Activated gamma-delta T cell treated with anti-CD3 and anti-CD28 coated beads, Interleukin-2, amount 50 U/mL, for 16 hours (primary cell): Measurements from ENCODE around the gene SLC6A5.

ENCODE experiments used
- DNase-seq: peaks from one replicate; pipeline ENCODE4 v3.0.0-alpha.2; 2020; ENCODE audit warnings: low read depth

Gene SLC6A5

DNA sequence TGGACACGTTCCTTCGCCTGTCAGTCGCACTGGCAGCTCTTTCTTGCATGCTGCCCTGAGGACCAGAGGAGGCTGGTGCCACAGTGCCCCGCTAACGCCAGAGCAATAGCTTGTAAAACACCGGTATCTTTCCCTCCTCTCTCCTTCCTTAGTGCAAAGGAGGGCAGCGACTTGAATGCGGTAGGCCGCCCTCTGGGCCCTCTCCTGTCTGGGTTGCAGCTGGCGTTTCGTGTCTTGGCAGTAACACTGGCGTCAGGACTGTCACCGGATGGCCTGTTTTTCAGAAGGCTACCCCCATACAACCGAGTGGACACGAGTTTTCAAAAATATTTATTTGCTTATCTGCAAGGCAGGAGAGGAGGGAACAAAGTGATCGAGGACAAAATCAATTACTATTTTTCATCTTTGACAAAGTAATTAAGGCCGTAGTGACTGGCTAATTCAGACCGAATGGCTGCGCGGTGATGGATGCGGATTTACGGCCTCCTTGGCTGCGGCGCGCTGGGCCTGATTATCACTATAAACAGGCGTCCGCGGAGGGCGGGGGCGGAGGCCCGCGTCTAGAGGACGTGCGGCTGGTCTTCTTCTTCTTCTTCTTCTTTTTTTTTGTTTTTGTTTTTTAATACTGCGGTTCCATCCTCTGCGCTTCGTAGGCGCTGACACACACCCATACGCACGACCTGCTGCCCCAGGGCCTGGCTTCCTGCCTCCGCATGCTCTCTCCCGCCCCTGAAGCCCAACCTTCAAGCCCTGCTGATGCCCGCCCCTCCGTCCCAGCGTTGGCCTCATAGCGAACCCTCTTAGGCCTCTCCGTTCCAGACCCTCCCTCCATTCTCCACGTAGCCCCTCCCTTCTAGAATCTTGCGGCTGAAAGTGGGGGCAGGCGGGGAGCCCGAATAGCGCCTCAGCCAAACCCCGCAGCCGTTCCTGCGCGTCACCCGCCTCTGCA is 2.9 kb upstream of the SLC6A5 start:
- no peak for DNase-seq

DNA sequence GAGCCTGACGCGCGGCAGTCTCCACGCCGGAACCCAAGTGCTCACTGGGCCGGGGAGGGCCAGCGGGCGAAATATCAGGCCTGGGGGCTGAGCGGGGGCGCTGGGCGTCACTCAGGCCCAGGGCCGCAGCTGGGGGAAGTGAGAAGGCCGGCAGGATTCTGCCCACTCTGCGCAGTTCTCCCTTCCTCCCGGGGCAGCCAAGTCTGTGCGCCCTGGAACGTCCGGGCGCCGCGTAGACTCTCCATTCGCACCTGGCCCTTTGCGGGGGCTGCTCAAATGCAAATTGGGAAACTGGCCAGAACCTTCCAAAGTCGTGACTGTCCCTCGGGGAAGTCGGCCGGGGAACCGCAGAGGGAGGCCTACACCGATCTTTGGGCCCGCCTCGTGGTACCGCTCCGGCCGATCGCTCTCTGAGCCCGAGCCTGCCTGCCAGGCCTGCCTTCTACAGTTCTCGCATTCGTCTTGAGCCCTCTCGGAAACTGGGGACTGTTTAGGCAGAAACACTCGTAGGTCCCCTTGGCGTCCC is 2.2 kb upstream of the SLC6A5 start:
- DNase-seq, result no peak

DNA sequence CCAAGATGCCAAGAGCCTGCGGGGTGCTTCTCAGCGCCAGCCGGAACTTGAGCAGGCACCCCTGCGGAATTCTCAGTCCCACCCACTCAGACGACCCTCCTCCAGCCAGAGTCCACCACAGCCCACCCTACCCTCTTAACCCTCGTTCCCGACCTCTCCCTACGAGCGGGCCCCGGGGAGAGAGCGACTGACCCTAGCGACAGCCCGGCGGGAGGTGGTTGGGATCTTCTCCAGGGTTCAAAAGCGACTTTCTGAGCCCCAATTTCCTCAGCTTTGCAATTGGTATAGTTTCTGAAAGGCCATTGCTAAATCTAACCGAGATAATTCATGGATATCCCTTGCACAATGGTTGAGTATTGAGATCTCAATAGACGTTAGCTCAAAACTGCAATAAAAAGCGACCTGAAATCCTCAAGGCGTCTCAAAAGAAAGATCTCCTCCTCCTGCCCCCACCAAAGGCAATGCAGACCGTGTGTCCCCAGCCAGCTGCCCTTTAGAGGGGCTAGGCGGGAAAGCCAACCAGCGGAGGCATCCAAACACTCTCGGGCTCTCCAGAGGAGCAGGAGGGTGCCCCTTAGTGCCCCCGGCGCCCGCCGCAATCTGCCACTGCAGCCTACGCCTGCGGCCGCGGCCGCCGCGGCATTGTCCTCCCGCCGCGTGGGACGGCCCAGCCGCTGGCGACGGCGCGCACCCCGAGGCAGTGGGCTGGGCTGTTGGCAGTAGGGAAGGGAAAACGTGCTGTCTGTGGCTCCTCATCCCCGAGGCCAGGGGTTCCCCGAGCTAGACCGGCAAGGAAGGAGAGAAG is 1.5 kb upstream of the SLC6A5 start:
- DNase-seq, result no peak

DNA sequence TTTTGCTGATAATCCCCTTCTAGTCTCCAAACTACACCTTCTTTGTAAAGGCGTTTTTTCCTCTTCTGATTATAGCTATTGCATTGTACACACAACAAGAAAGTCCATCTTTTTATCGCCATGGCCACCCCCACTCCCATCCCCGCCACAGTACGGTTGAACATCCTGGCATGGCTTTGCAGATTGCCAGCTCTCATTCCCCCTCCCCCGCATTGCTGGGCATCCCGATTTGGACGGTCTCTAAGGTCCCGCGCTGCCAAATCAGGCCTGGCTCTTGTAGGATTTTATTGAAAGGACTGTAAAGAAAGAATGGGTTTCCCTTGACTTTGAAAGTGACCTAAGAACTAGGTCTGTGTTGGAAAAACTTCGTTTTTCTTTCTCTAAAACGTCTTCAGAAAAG is 916 bp upstream of the SLC6A5 start:
- no peak for DNase-seq

DNA sequence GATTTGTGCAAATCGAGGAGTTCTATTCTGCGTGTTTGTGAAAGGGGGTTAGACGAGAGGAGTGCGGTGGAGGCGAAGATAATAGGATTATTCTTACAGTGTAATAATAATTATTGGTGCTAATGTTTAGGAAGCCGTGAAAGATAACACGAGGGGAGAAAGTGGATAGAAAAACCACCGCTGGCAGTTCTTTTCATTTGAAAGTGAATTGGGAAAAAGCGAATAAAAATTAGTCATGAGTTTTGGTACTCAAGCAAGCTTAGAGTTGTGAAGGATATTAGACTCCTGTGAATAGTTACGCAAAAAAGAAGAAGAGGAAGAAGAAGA is 575 bp downstream of the SLC6A5 start:
- DNase-seq, result no peak

DNA sequence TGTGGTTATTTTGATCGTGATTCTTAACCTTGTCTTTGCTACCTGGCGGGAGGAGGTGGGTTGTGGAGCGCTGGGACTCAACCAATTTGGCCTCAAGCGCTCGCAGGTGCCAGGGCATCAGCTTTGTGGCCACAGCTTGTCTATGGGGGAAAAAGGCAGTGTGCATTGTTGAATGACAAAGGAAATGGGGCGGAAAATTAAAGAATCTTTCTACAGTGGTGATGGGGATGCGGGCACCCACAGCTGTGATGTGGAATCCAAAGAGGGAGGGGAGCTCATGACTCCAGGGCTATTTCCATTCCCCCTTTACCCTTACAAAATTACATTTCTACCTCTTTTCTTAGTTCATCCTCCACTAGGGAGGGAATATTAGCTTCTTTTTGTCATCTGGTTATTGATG is 1.1 kb downstream of the SLC6A5 start:
- DNase-seq, result no peak

DNA sequence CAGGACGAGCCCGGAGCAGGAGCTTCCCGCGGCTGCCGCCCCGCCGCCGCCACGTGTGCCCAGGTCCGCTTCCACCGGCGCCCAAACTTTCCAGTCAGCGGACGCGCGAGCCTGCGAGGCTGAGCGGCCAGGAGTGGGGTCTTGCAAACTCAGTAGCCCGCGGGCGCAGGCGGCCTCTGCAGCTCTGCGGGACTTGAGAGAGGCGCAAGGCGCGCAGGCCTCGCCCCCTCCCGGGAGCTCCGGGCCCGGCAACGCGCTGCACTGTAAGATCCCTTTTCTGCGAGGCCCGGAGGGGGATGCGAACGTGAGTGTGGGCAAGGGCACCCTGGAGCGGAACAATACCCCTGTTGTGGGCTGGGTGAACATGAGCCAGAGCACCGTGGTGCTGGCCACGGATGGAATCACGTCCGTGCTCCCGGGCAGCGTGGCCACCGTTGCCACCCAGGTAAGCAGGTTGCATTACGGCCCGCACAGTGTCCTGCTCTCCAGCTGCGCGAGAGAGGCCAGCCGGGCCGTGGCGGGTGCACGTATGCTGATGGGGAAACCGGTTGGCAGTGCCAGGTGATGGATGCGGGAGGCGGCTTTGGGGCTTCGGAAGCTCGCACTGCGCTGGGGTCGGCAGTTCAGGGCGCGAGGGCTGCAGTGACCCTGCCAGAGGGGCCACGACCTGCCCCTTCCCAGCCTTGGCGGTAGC is 2.0 kb downstream of the SLC6A5 start:
- DNase-seq, result no peak

DNA sequence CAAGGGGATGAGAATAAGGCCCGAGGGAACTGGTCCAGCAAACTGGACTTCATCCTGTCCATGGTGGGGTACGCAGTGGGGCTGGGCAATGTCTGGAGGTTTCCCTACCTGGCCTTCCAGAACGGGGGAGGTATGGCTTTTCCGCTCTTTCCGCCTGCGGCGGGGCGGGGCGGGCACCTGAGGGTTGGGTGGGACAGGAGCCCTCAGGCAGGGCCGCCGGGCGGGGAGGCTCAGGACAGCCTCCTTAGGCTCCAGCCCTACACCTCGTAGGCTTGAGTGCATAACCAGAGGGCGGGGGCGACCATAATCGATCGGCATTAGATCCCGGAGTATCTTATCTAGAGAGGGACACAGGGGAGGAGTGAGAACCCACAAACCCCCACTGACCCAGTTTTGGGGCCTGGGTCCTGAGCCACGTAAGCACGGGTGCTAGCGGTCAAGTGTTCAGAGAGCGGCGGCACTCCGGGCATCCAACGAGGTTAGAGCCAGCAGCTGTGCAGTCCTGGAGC is 4.9 kb downstream of the SLC6A5 start:
- no peak for DNase-seq

DNA sequence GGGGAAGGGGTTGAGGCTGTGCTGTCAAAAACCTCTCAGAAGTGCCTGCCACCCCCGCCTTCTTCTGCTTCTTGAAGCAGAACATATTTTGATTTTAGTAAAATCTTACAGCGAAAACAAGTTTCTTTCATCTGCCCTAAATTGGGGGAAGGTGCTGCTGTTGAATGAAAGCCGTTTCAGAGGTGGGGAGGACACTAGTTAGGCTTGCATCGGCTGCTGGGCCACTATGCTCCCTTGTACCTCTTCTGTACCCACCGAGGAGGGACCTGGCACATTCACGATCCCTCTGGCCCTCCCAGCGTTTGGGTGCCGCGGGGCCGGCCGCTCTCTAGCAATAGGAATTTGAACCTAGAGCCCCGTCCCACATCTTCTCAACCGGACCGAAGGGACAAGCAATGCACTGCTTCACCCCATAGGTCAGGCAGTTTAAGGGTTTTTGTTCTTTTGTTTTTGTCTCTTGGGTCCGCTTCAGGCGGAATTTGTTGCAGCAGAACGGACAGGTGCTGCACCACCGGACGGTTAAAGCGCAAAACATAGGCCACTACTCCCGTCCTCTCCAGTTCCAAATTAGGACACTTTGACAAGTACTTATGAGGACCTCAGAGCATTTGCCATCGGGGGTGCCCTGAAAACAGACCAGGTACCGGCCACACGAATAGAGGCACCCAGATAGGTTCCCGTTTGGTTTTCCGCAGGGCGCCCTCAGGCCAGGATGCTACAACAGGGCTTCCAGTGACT is 5.6 kb downstream of the SLC6A5 start:
- no peak for DNase-seq

DNA sequence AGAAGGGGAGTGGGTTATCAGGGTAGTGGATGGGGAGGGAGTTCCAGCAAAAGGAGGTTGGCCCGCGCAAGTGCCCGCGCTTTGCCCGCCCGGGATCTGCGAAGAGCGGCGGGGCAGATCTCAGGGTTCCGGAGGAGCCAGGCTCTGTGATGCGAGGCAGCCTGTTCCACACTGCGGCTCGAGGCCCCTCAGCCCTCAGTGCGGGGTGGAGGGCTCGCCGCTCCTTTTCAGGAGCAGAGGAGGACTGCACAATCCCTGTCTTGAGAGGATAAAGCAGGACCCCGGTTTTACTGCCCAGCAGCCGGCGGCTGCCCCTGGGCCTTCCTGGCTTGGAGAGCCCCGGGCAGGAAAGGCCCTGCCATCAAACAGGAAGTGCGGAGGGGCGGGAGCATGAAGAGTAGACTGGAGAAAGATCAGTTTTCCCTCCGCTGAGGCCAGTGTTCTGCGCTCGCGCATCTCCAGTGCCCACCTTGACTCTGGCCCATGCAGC is 6.2 kb downstream of the SLC6A5 start:
- no peak for DNase-seq

DNA sequence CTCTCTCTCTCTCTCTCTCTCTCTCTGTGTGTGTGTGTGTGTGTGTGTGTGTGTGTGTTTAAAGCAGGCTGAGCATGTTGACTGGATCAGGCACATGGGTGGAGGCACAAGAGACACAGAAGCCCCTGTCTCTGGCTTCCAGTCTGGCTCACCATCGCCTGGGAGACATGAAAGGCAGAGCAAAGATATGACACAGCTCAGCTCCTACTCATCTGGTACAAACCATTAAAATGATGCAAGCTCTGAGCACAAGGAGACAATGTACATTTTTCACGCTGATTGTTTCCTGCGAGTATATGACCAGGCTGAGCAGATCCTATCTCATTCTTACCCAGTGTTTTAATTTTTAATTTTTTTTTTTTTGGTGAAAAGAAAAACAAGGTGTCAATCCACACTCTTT is 9.5 kb downstream of the SLC6A5 start:
- no peak for DNase-seq

DNA sequence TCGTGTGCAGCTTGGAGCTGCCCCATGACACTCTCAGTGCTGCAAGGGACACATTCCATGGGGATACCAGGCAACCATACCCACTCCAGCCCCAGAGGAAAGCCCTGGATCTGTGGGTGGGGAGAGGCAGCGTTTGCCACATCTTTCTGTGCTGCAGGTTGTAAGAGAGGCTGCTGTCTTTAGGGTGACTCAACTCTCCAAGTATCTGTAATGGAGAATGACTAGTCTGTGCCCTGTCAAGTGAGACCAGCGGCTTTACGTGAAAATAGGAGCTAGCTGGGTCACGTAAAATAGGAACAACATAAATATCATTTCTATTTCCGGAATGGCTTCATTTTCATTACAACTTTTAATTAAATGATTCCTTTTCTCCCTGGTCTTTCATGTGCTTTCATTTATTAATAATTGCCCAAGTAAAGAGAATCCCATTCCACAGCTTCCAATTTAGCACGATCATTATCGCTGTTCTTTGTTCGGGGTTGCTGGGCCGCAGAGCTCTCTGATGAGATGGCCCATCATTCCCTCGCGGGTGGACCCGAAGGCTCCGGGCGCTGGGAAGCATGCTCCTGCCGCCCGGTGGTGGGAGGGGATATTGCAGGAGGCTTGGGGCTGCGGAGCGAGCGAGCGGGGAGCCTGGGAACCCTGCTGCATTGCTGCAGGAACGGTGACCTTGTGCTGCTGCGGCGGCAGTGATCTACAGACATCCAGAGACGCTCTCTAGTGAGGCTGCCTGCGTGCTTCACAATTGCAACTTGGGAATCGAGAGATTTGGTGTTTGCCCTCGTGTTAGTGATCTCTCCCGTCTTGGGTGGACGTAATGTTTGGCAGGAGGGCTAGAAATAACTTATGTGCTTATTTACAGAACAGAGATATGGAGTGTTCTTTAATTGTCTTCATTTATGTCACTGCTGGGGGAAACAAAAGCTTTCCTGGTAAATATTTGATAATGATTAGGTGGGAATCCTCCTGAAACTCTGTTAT is 10.6 kb downstream of the SLC6A5 start:
- peak; percentile 14 for DNase-seq

DNA sequence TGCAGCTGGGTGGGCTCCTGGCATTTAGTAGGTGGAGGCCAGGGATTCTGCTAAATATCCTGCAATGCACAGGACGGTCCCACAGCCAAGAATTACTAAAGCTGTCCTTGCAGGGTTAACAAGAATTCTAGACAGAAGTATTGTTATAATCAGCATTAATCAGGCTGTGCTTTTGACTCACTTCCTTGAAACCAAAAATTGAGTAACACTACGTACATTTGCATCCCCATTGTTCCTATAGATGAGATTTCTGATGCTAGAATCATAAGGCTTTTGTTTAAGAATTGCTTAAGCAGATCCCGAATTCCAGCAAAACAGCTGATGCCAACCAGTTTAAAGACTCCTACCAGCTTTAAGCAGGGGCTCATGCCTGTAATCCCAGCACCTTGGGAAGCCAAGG is 11.4 kb downstream of the SLC6A5 start:
- no peak for DNase-seq

DNA sequence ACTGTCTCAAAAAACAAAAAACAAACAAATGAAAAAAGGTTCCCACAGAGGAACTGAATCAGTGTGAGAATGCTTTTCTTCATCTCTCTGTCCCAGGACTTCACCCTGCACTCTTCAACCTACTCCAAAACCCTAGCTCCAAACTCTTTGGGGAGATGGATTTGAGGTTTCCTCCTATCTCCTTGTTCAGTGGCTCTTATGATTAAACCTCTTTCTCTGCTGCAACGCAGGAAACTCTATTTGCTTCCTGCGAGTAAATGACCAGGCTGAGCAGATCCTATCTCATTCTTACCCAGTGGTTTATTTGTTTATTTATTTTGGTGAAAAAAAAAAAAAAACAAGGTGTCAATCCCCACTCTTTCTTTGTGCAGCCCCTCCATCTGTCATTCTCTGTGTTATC is 12.0 kb downstream of the SLC6A5 start:
- DNase-seq, result no peak

DNA sequence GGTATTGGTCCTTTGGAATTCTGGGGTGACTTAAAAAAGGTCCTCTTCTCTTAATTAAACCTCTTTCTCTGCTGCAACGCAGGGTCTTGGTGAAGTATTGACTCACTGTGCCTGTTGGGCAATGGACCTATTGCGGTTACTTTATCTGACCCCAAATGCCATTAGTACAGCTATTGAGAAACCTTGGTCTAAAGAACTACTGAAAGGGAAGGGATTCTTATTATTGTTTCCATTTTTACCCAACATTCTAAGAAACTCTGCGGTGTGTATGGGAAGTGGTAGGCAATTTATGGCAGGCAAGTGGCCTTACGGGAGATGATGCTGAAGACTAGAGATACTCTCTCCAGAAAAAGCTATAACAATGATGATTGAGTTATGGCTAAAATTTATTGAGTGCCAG is 12.5 kb downstream of the SLC6A5 start:
- DNase-seq, result no peak

DNA sequence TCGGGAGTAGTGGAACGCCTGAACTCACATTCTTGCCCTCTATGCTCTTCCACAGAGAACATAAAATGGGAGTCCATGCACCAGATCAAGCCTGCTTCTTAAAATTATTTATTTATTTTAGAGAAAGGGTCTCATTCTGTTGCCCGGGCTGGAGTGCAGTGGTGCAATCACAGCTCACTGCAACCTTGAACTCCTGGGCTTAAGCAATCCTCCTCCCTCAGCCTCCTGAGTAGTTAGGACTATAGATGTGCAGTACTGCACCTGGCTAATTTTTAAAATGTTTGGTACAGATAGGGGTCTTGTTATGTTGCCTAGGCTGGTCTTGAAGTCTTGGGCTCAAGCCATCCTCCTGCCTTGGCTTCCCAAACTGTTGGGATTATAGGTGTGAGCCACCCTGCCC is 13.0 kb downstream of the SLC6A5 start:
- no peak for DNase-seq

DNA sequence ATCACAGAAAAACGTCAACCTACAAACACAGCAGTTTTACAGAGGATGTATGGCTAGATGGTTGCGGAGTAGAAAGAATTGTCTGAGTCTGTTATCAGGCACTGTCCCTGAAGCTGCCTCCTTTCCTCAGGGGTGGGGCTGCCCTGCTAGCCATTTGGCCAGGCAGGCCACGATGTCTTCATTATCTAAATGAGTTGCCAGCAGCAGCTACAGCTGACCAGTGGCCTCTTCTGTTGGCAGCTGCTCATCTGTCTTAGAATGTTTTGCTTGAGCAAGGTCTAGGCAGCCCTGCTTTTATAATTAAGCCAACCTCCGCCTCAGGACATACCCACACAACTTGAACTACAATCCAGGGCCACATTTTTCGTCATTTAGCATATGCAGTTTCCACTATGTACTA is 17.5 kb downstream of the SLC6A5 start:
- DNase-seq, result no peak

DNA sequence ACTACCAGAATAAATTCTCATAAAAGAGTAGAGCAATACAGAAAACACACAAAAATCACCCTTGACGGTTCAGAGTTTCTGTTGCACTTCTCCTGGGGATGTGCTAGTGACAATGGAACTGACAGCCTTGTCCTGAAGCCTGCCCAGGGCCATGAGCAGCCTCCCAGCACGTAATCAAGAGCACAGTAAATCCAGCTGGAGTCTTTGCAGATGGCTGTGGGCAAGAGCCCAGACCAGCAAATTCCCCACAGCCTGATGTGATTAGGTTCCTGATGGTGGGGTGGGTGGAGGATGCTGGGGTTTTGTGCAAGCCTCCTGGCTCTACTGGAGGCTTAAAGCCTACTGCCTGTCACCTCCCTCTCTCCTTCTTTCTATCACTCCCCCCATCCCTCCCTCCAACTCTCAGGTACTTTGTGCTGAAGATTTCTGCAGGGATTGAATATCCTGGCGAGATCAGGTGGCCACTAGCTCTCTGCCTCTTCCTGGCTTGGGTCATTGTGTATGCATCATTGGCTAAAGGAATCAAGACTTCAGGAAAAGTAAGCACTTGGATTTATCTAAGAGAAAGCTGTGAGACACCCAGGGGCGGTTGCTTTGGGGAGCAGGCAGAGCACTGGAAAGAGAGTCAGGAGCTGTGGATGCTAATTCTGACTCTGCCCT is 18.1 kb downstream of the SLC6A5 start:
- no peak for DNase-seq

DNA sequence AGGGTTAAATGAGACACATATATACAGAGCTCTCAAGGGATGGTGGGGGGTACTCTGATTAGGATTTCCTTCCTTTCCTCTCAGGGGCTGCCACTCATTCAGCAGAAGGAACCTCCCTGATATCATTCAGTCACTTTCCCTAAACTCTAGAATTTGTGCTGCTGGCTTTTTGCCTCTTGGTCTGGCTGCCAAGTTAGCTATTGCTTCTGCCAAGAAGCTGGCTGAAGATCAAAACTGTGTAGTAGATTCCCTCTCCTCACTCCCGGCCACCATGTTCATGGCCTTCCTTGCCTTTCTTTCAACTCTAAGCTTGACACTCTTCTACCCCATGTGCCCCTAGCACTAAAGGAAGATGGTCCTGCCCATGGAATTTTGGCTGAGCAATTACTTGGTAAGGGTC is 18.7 kb downstream of the SLC6A5 start:
- no peak for DNase-seq

DNA sequence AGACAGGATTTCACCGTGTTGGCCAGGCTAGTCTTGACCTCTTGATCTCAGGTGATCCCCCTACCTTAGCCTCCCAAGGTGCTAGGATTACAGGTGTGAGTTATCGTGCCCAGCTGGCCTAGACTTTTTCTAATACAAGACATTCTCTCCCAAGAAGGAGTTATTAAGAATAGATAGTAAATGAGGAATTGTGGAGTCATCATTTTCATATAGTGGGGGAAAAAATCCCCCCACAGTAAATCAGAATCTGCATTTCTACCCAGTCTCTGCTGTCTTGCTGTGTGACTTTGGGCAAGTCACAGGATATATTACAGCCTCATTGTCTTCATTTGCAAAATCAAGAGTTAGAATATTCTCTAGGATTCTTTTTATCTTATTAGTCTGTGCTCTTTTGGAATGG is 21.6 kb downstream of the SLC6A5 start:
- no peak for DNase-seq
